ENCODE data around the gene FAM174B.

GRCh38 chr15:92612891-92613290, 42.7 kb downstream of the FAM174B start:
- TF ChIP-seq CTCF (IDR thresholded peaks at IDR 0.05) (no peak), POLR2A (IDR thresholded peaks at IDR 0.05) (no peak), EP300 (IDR thresholded peaks at IDR 0.05; ENCODE audit: low read depth) (no peak)
